Measurements from ENCODE around the gene SGSH.

SGSH gene

DNA sequence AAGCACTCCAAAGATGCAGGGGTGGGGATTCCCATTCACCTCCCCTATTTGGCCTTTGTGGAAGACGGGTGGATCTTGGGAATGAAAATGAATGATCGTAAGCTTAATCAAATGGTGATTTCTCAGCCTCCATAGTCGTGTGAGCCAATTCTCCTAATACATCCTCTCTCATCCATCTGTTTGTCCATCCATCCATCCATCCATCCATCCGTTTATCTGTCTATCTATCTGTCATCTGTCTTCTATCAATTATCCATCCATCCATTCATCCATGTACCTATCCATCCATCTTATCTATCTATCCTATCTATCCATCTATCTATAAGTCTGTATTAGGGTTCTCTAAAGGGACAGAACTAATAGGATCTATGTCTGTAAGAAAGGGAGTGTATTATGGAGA, 48.3 kb upstream of the SGSH start:
- TF ChIP-seq ZBTB17 (tag by site-specific recombination; IDR thresholded peaks at IDR 0.05), result peak; percentile 69; the same call in 1 of the 2 replicates
- no peak for TF ChIP-seq ZNF654 (tag by site-specific recombination; IDR thresholded peaks at IDR 0.05; ENCODE audit: low read depth)
- no peak for TF ChIP-seq GFI1B (tag by site-specific recombination; IDR thresholded peaks at IDR 0.05)
- no peak for TF ChIP-seq ZNF645 (tag by site-specific recombination; IDR thresholded peaks at IDR 0.05)
- TF ChIP-seq SP3 (tag by site-specific recombination; IDR thresholded peaks at IDR 0.05), result no peak
- no peak for TF ChIP-seq IKZF3 (tag by site-specific recombination; IDR thresholded peaks at IDR 0.05)
- TF ChIP-seq ZNF114 (tag by site-specific recombination; IDR thresholded peaks at IDR 0.05), result no peak
- no peak for TF ChIP-seq ZNF266 (tag by site-specific recombination; IDR thresholded peaks at IDR 0.05; ENCODE audit: low read depth)
- TF ChIP-seq ZBTB44 (tag by site-specific recombination; IDR thresholded peaks at IDR 0.05), result no peak
- TF ChIP-seq ZNF571 (tag by site-specific recombination; IDR thresholded peaks at IDR 0.05), result no peak
- no peak for TF ChIP-seq GLI4 (tag by site-specific recombination; IDR thresholded peaks at IDR 0.05)
- no peak for TF ChIP-seq ZNF24 (tag by site-specific recombination; IDR thresholded peaks at IDR 0.05)
- TF ChIP-seq ZNF776 (tag by site-specific recombination; IDR thresholded peaks at IDR 0.05; ENCODE audit: borderline replicate concordance), result no peak
- no peak for TF ChIP-seq SP2 (tag by site-specific recombination; IDR thresholded peaks at IDR 0.05)
- peak; percentile 73 for TF ChIP-seq ZNF366 (tag by site-specific recombination; conservative IDR thresholded peaks at IDR 0.05)
- Histone ChIP-seq H3K4me3 (ENCODE audit: low read depth, low read length) (no peak overlapping the region), H3K4me1 (ENCODE audit: control insufficient read depth, insufficient read depth, low read length) (no peaks in the 10 kb centered on the region), H3K27ac (ENCODE audit: extremely low read depth, low read depth, low read length) (no peak overlapping the region), H3K9me3 (ENCODE audit: control insufficient read depth, insufficient read depth, low read depth, low read length) (no peaks in the 10 kb centered on the region), H3K36me3 (ENCODE audit: control insufficient read depth in 2 of 2, insufficient read depth in 1 of 2, low read length in 2 of 2) (peaks cover 13 to 47% of the 10 kb centered on the region in 2 experiments; a peak in 2 of 3 replicates)
- ChIA-PET CTCF (no interaction called here), POLR2A (no interaction called here)

DNA sequence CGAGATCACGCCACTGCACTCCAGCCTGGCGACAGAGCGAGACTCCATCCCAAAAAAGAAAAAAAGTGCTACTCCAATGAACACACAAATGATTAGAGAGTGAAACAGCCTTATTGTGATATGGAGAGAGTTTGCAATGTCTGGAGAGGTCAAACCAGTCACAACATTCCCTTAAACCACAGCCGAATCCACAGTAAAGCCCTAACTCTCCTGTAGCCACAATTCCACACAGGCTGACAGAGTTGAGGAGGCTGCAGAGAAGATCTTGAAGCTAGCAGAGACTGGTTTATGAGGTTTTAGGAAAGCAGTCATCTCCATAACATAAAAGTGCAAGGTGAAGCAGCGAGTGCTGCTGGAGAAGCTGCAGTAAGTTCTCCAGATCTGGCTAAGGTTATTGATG, 47.3 kb upstream of the SGSH start:
- ChIA-PET POLR2A (no interaction called here), CTCF (interaction anchor here (0.5 kb wide), 1 partner anchor 715 kb away, joined by 3 read pairs; no protein-coding TSS in a partner anchor)
- no peaks in the 10 kb centered on the region for H3K9me3 ChIP-seq (ENCODE audit: control insufficient read depth, insufficient read depth, low read depth, low read length)
- peaks cover 13 to 47% of the 10 kb centered on the region in 2 experiments; a peak in 2 of 3 replicates for H3K36me3 ChIP-seq (ENCODE audit: control insufficient read depth in 2 of 2, insufficient read depth in 1 of 2, low read length in 2 of 2)
- TF ChIP-seq, protein P1, sequence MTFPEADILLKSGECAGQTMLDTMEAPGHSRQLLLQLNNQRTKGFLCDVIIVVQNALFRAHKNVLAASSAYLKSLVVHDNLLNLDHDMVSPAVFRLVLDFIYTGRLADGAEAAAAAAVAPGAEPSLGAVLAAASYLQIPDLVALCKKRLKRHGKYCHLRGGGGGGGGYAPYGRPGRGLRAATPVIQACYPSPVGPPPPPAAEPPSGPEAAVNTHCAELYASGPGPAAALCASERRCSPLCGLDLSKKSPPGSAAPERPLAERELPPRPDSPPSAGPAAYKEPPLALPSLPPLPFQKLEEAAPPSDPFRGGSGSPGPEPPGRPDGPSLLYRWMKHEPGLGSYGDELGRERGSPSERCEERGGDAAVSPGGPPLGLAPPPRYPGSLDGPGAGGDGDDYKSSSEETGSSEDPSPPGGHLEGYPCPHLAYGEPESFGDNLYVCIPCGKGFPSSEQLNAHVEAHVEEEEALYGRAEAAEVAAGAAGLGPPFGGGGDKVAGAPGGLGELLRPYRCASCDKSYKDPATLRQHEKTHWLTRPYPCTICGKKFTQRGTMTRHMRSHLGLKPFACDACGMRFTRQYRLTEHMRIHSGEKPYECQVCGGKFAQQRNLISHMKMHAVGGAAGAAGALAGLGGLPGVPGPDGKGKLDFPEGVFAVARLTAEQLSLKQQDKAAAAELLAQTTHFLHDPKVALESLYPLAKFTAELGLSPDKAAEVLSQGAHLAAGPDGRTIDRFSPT (tag by site-specific recombination; IDR thresholded peaks at IDR 0.05), result no peak
- TF ChIP-seq ZFP37 (tag by site-specific recombination; IDR thresholded peaks at IDR 0.05), result no peak
- TF ChIP-seq, protein P2, sequence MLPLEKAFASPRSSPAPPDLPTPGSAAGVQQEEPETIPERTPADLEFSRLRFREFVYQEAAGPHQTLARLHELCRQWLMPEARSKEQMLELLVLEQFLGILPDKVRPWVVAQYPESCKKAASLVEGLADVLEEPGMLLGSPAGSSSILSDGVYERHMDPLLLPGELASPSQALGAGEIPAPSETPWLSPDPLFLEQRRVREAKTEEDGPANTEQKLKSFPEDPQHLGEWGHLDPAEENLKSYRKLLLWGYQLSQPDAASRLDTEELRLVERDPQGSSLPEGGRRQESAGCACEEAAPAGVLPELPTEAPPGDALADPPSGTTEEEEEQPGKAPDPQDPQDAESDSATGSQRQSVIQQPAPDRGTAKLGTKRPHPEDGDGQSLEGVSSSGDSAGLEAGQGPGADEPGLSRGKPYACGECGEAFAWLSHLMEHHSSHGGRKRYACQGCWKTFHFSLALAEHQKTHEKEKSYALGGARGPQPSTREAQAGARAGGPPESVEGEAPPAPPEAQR (tag by site-specific recombination; IDR thresholded peaks at IDR 0.05), result no peak
- TF ChIP-seq REST (tag by site-specific recombination; IDR thresholded peaks at IDR 0.05), result no peak
- no peak for TF ChIP-seq ZNF433 (tag by site-specific recombination; IDR thresholded peaks at IDR 0.05; ENCODE audit: low read depth)
- no peak overlapping the region for H3K27ac ChIP-seq (ENCODE audit: extremely low read depth, low read depth, low read length)
- no peak overlapping the region for H3K4me3 ChIP-seq (ENCODE audit: low read depth, low read length)
- H3K4me1 ChIP-seq (ENCODE audit: control insufficient read depth, insufficient read depth, low read length), result no peaks in the 10 kb centered on the region

Measured in HEK293 (cell line).